ENCODE results near the gene CD300LG.

DNA sequence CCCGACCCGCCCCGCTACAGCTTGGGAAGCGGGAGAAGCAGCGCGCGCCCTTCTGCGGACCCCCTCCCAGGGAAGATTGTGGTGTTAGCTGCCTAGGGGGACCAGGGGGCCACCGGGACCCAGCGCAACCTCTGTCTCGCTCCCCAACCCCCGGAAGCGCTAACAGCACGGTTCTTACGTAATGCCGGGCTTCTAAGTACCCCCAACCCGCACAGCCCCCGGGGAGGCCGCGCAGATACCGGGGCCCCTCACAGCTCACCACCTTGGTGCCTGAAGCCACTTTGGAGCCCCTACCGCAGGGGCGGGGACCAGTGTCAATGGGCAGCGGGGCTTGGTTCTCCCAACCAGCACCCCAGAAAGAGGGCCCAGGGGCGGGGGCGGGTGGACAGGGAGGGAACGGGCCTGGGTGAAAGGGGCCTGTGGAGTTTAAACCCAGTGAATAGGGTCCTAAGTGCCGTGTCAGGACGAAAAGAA, 60.0 kb downstream of the CD300LG start:
- TF ChIP-seq CTCF (IDR thresholded peaks at IDR 0.05; ENCODE audit: poor library complexity) (no peak), EZH2 (IDR thresholded peaks at IDR 0.05; ENCODE audit: borderline replicate concordance) (no peak)
